GM12875 (cell line): Measurements from ENCODE around the gene NDE1.
"Not testable (repeated sequence)": the region's sequence is repeated elsewhere in the genome, so short reads cannot be mapped to it uniquely, and the experiment has no call there.

Experiments
- H3K4me3 ChIP-seq: one replicate; pipeline ENCODE4 v1.5.1; 2011; ENCODE audit warnings: low read depth, low read length, control low read depth
- TF ChIP-seq, protein P1 (sequence below): IDR thresholded peaks from 2 replicates; pipeline ENCODE4 v1.5.1; 2011; ENCODE audit warnings: low read depth, mild to moderate bottlenecking, control low read depth, inconsistent platforms, low read length, moderate library complexity, borderline replicate concordance; ENCODE audit not compliant: insufficient read depth

The NDE1 gene

DNA sequence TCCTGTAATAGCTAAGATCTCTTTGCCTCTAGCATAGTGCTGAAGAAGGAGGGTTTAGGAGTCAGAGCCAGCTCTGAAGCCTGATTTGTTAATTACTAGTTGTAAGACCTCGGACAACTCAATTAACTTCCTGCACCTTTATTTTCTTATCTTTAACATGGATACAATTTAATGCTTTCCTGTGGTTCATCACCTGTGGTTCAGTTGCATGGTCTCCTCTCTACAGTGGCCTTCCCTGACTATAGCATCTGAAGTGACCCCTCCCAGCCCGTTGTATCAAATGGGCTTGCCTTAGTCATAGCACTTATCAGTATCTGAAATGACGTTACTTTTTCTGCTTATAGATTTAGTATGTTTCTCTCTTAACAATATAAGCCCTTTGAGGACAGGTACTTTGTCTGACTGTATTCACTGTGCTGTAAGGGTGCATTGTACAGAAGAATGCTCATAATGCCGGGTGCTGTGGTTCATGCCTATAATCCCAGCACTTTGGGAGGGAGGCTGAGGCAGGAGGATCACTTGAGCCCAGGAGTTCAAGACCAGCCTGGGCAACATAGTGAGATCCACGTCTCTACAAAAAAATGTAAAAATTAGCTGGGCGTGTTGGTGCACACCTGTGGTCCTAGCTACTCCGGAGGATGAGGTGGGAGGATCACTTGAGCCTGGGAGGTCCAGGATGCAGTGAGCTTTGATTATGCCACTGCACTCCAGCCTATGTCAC is 2.6 kb upstream of the NDE1 start:
- no peak overlapping the region for H3K4me3 ChIP-seq
- TF ChIP-seq, protein P1, sequence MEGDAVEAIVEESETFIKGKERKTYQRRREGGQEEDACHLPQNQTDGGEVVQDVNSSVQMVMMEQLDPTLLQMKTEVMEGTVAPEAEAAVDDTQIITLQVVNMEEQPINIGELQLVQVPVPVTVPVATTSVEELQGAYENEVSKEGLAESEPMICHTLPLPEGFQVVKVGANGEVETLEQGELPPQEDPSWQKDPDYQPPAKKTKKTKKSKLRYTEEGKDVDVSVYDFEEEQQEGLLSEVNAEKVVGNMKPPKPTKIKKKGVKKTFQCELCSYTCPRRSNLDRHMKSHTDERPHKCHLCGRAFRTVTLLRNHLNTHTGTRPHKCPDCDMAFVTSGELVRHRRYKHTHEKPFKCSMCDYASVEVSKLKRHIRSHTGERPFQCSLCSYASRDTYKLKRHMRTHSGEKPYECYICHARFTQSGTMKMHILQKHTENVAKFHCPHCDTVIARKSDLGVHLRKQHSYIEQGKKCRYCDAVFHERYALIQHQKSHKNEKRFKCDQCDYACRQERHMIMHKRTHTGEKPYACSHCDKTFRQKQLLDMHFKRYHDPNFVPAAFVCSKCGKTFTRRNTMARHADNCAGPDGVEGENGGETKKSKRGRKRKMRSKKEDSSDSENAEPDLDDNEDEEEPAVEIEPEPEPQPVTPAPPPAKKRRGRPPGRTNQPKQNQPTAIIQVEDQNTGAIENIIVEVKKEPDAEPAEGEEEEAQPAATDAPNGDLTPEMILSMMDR = no peak

DNA sequence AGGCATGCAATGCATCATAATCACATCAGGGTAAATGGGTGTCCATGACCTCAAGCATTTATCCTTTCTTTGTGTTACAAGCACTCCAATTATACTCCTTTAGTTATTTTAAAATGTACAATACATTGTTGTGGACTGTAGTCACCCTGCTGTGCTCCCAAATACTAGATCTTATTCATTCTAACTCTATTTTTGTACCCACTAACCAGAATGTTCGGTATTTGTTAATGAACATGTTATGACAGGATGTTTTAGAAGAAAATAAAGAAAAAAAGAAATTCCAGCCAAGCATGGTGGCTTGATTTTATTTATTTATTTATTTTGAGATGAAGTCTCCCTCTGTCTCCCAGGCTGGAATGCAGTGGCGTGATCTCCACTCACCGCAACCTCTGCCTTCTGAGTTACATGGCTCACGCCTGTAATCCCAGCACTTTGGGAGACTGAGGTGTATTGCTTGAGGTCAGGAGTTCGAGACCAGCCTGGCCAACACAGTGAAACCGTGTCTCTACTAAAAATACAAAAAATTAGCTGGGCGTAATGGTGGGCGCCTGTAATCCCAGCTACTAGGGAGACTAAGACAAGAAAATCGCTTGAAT is 1.8 kb upstream of the NDE1 start:
- TF ChIP-seq, protein P1 = no peak
- H3K4me3 ChIP-seq = no peak overlapping the region

DNA sequence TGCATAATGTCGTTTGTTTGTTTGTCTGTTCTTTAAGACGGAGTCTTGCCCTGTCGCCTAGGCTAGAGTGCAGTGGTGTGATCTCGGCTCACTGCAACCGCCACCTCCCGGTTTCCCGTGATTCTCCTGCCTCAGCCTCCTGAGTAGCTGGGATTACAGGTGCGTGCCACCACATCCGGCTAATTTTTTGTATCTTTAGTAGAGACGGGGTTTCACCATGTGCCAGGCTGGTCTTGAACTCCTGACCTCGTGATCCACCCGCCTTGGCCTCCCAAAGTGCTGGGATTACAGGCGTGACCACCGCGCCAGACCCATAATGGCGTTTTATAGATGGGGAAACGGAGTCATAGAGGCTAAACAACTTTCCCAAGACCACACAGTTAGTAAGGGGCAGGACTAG is 734 bp upstream of the NDE1 start:
- H3K4me3 ChIP-seq = not testable (repeated sequence)

DNA sequence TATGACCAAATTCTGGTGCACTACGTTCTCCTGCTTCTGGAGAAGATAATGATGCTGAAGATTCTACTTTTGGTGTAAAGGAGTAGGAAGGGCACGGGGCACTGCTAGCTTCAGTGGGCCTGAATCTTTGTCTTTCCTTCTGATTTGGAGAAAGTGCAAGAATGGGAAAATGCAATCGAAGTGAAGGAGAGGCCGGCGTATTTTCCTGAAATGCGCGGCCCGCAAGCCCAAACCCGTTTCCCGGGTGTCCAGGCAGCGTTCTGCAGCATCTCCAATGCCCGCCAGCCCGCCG is 372 bp upstream of the NDE1 start:
- H3K4me3 ChIP-seq = peak overlapping the region; percentile 32
- TF ChIP-seq, protein P1 = no peak

DNA sequence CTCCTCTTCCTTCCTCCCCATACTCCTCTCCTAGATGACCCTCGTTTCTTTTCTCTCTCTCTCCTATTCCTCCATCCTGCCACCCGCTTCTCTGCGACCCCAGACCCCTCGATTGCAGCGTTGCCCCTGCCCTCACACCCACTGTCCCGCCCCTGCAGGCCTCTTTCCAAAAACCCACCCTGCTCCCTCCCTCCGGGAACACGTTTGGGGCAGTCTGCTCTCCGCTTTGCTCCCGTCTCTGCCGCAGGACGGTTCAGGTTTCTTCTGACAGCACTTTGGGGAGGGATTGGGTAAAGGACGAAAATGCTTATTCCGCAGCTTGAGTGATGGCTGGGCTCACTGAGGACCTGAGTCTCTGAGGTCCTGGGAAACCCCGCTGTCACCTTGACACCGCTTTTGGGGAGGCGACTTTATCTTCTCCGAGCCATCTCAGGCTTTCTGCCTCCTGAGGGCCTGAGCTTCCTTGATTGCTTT is 690 bp downstream of the NDE1 start:
- H3K4me3 ChIP-seq = peak overlapping the region; percentile 73
- TF ChIP-seq, protein P1 = no peak

DNA sequence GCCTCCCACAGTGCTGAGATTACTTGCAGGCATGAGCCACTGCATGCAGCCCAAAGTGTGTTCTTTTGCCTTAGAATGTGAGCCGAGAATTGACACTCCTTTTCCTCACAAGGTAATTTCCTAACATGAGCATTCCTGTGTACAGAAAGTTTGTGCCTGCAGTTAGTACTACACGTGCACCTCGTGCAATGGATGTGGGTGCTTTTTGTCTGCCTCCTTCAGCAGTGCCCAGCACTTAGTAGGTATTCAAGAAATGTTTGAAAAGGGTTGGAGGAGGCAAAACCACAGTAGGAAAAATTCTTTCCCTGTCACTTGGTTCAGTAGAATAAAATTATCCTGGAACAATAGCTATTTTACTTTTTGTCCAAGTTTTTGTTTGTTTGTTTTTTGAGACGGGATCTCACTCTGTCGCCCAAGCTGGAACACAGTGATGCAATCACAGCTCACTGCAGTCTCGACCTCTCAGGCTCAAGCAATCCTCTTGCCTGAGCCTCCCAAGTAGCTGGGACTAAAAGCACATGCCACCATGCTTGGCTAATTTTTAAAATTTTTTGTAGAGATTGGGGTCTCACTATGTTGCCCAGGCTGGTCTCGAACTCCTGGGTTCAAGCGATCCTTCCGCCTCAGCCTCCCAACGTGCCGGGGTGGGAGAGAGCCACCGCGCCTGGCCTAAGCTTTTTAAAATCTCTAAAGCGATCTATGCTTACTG is 2.4 kb downstream of the NDE1 start:
- TF ChIP-seq, protein P1 = no peak

DNA sequence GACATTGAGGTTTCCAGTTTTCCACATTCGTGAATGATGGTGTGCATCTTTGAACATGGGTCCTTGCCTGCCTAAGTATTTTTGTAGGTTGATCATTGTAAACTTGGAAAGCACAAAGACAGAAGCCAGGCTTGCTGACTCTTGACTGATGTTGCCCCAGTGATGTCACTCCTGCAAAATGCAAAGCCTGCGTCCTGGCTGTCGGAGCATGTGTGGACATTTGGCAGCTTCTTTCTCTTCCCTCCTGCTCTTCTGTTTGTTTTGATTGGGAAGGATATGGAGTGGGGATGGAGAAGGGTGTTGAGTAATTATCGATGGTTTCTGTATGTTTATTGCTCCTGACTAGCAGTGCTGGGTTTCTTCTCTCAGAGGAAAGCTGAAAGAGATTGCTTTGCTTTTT is 3.2 kb downstream of the NDE1 start:
- no peak overlapping the region for H3K4me3 ChIP-seq

More for the DNA sequence above, 2.4 kb downstream of the NDE1 start:
- H3K4me3 ChIP-seq = no peak overlapping the region

More for the DNA sequence above, 3.2 kb downstream of the NDE1 start:
- TF ChIP-seq, protein P1 = no peak
